Neural cell (in vitro differentiated cells): ENCODE measurements around the gene MYLK. TPM values are rescaled to one million over a fixed set of nuclear protein-coding genes. Genes with fewer than 3 reads are reported as not detected.
"Not testable (repeated sequence)": the region's sequence is repeated elsewhere in the genome, so short reads cannot be mapped to it uniquely, and the experiment has no call there.

Experiments
- H2AFZ ChIP-seq: fragments of 200-600, 300-800 bp; sonication (generic), shearing (Covaris generic); 2 replicates; pipeline ENCODE4 v1.6.0; 2014; ENCODE audit warnings: low read depth, mild to moderate bottlenecking, antibody characterized with exemption, low read length, moderate library complexity
- H3F3A ChIP-seq: fragments of 200-600 bp; shearing (Covaris generic); 2 replicates; pipeline ENCODE4 v1.6.1; 2016; ENCODE audit warnings: mild to moderate bottlenecking, moderate library complexity, mixed read lengths, antibody characterized with exemption, low read length; ENCODE audit not compliant: insufficient read depth, poor library complexity, severe bottlenecking
- H3K27ac ChIP-seq: fragments of 200-600, 300-800 bp; sonication (generic), shearing (Covaris generic); 2 replicates; pipeline ENCODE4 v1.5.1; 2014; ENCODE audit warnings: mild to moderate bottlenecking, low read length, moderate library complexity
- H3K27me3 ChIP-seq: fragments of 300-800, 200-600 bp; sonication (generic), shearing (Covaris generic); 2 replicates; pipeline ENCODE4 v1.6.0; 2014; ENCODE audit warnings: mild to moderate bottlenecking, low read depth, low read length, moderate library complexity; ENCODE audit not compliant: insufficient read depth
- H3K36me3 ChIP-seq: fragments of 300-800, 200-600 bp; sonication (generic), shearing (Covaris generic); 2 replicates; pipeline ENCODE4 v1.5.1; 2014; ENCODE audit warnings: mild to moderate bottlenecking, antibody characterized with exemption, low read length, moderate library complexity; ENCODE audit not compliant: insufficient read depth
- H3K4me2 ChIP-seq: fragments of 300-800, 200-600 bp; sonication (generic), shearing (Covaris generic); 2 replicates; pipeline ENCODE4 v1.6.0; 2014; ENCODE audit warnings: mild to moderate bottlenecking, low read length
- H3K4me3 ChIP-seq: fragments of 300-800, 200-600 bp; sonication (generic), shearing (Covaris generic); 2 replicates; pipeline ENCODE4 v1.5.1; 2014; ENCODE audit warnings: mild to moderate bottlenecking, low read length, moderate library complexity
- H3K79me2 ChIP-seq: fragments of 200-600 bp; shearing (Covaris generic); replicated peaks from 2 replicates; pipeline ENCODE4 v1.6.0; 2014; ENCODE audit warnings: mild to moderate bottlenecking, low read length, moderate library complexity; ENCODE audit not compliant: insufficient read depth
- H3K9ac ChIP-seq: fragments of 300-800, 200-600 bp; sonication (generic), shearing (Covaris generic); 2 replicates; pipeline ENCODE4 v1.6.1; 2016; ENCODE audit warnings: mild to moderate bottlenecking, low read length, mixed read lengths
- H3K9me2 ChIP-seq: fragments of 200-600 bp; shearing (Covaris generic); 2 replicates; pipeline ENCODE4 v1.6.1; 2016; ENCODE audit warnings: mild to moderate bottlenecking, low read length, mixed read lengths; ENCODE audit not compliant: insufficient read depth
- H3K9me3 ChIP-seq: fragments of 200-600, 300-800 bp; sonication (generic), shearing (Covaris generic); 2 replicates; pipeline ENCODE4 v1.6.1; 2016; ENCODE audit warnings: mild to moderate bottlenecking, mixed run types, low read length, moderate library complexity, mixed read lengths
- H4K20me1 ChIP-seq: fragments of 200-600 bp; shearing (Covaris generic); 2 replicates; pipeline ENCODE4 v1.6.1; 2016; ENCODE audit warnings: mild to moderate bottlenecking, mixed run types; ENCODE audit not compliant: insufficient read depth
- CTCF ChIP-seq: fragments of 450-650 bp; IDR thresholded peaks from 2 replicates; pipeline ENCODE4 v1.5.1; 2014; ENCODE audit warnings: antibody characterized with exemption, mild to moderate bottlenecking, moderate library complexity; ENCODE audit not compliant: poor library complexity, severe bottlenecking
- EP300 ChIP-seq: fragments of 450-650 bp; conservative IDR thresholded peaks from 2 replicates; pipeline ENCODE4 v1.6.1; 2014; ENCODE audit warnings: antibody characterized with exemption, mild to moderate bottlenecking, moderate library complexity; ENCODE audit not compliant: poor library complexity, severe bottlenecking
- EZH2 ChIP-seq: fragments of 200-600, 300-800 bp; shearing (Covaris generic), sonication (generic); IDR thresholded peaks from 2 replicates; pipeline ENCODE4 v1.6.1; 2014; ENCODE audit warnings: antibody characterized with exemption, low read length, borderline replicate concordance, mild to moderate bottlenecking; ENCODE audit not compliant: insufficient read depth, poor library complexity, severe bottlenecking
- MXI1 ChIP-seq: fragments of 450-650 bp; conservative IDR thresholded peaks from 2 replicates; pipeline ENCODE4 v1.6.1; 2014; ENCODE audit warnings: antibody characterized with exemption, mild to moderate bottlenecking; ENCODE audit not compliant: poor library complexity, severe bottlenecking
- POLR2AphosphoS5 ChIP-seq: IDR thresholded peaks from 2 replicates; pipeline ENCODE4 v1.6.1; 2012
- RAD21 ChIP-seq: fragments of 450-650 bp; conservative IDR thresholded peaks from 2 replicates; pipeline ENCODE4 v1.6.1; 2014; ENCODE audit warnings: antibody characterized with exemption, mild to moderate bottlenecking, moderate library complexity
- REST ChIP-seq: IDR thresholded peaks from 2 replicates; pipeline ENCODE4 v1.6.1; 2012; ENCODE audit warnings: borderline replicate concordance
- SMC3 ChIP-seq: fragments of 450-650 bp; conservative IDR thresholded peaks from 2 replicates; pipeline ENCODE4 v1.6.1; 2014; ENCODE audit warnings: antibody characterized with exemption, mild to moderate bottlenecking, moderate library complexity; ENCODE audit not compliant: poor library complexity
- TAF1 ChIP-seq: IDR thresholded peaks from 2 replicates; pipeline ENCODE4 v1.6.1; 2012; ENCODE audit warnings: low read depth
- polyA plus RNA-seq: library from polyadenylated mRNA; depleted of rRNA; stranded (reverse); fragments of >200 nt; gene quantifications from 2 replicates; pipeline ENCODE4 v1.2.3, GENCODE V29; 2014

Gene MYLK
- polyA plus RNA-seq, 1 donor from 2014 or later = 0.43 TPM

GRCh38 chr3:123719862-123720453, 164.2 kb downstream of the MYLK start:
- no peaks in the 10 kb centered on the region for H3K36me3 ChIP-seq
- H3K27me3 ChIP-seq = no peaks in the 10 kb centered on the region
- H3K9me2 ChIP-seq = no peaks in the 10 kb centered on the region
- no peak overlapping the region for H3K4me3 ChIP-seq
- H3K27ac ChIP-seq = no peak overlapping the region
- no peaks in the 10 kb centered on the region for H3F3A ChIP-seq
- no peaks in the 10 kb centered on the region for H3K79me2 ChIP-seq
- no peaks in the 10 kb centered on the region for H3K9me3 ChIP-seq
- no peaks in the 10 kb centered on the region for H4K20me1 ChIP-seq
- H2AFZ ChIP-seq = no peak overlapping the region
- H3K4me2 ChIP-seq = no peak overlapping the region
- H3K9ac ChIP-seq = no peak overlapping the region
- no peak for TF ChIP-seq SMC3
- TF ChIP-seq EP300 = no peak
- no peak for TF ChIP-seq MXI1
- no peak for TF ChIP-seq CTCF
- no peak for TF ChIP-seq TAF1
- TF ChIP-seq EZH2 = no peak

- not testable (repeated sequence) for H3K9me3 ChIP-seq, H3K27me3 ChIP-seq, H2AFZ ChIP-seq, H3F3A ChIP-seq, H3K36me3 ChIP-seq, H3K4me2 ChIP-seq, H3K79me2 ChIP-seq, H3K9me2 ChIP-seq, H3K4me3 ChIP-seq, H3K9ac ChIP-seq, H3K27ac ChIP-seq, H4K20me1 ChIP-seq
- peak; percentile 68 for TF ChIP-seq CTCF
- TF ChIP-seq SMC3 = peak; percentile 69
Measured at GRCh38 chr3:123719061-123719756, 164.9 kb downstream of the MYLK start.

- H3K9me3 ChIP-seq = no peaks in the 10 kb centered on the region
Measured at GRCh38 chr3:123718108-123718507, 166.0 kb downstream of the MYLK start.

More at GRCh38 chr3:123718108-123718507, 166.0 kb downstream of the MYLK start:
- H3K4me2 ChIP-seq = no peak overlapping the region
- TF ChIP-seq EP300 (no peak), CTCF (no peak), REST (no peak), RAD21 (no peak), SMC3 (no peak), MXI1 (no peak), TAF1 (no peak), EZH2 (no peak), POLR2AphosphoS5 (no peak)
- no peak overlapping the region for H2AFZ ChIP-seq
- H3K27ac ChIP-seq = no peak overlapping the region
- no peaks in the 10 kb centered on the region for H3K27me3 ChIP-seq
- H3K36me3 ChIP-seq = no peaks in the 10 kb centered on the region
- H3K79me2 ChIP-seq = no peaks in the 10 kb centered on the region
- H4K20me1 ChIP-seq = no peaks in the 10 kb centered on the region
- no peaks in the 10 kb centered on the region for H3K9me2 ChIP-seq
- no peaks in the 10 kb centered on the region for H3F3A ChIP-seq
- H3K4me3 ChIP-seq = no peak overlapping the region
- H3K9ac ChIP-seq = no peak overlapping the region
